IMR-90 (cell line): ENCODE data around the gene ETFB. TPM values are rescaled to one million over a fixed set of nuclear protein-coding genes. Genes with fewer than 3 reads are reported as not detected.

Experiments used
- ATAC-seq: fragments of 200-7000 bp; cut with Tn5 transposase; 2 replicates; pipeline ENCODE4 v1.9.1; 2020; ENCODE audit warnings: low read depth, mild to moderate bottlenecking, moderate library complexity
- BruUV-seq: library from RNA; stranded (reverse); fragments of 400-500 nt; replicated peaks from 2 replicates; lab custom pipeline; 2021; lab: Mats Ljungman, UMichigan
- CTCF ChIA-PET: fragments of 300-600 bp; formaldehyde crosslinking; extraction: SDS; loops from one replicate; lab custom pipeline; 2021; ENCODE audit warnings: antibody characterized with exemption; lab: Yijun Ruan, JAX
- POLR2A ChIA-PET: fragments of 300-600 bp; sonication (Branson Sonifier 250); formaldehyde crosslinking; loops from one replicate; lab custom pipeline; 2022; ENCODE audit warnings: antibody characterized with exemption; ENCODE audit not compliant: unreplicated experiment; lab: Charles Lee
- DNase-seq: peaks from one replicate; pipeline ENCODE4 v3.0.0; 2013
- H2AFZ ChIP-seq: replicated peaks from 2 replicates; pipeline ENCODE3; 2013; ENCODE audit warnings: low read length, mild to moderate bottlenecking; ENCODE audit not compliant: poor library complexity
- H2AK5ac ChIP-seq: 2 replicates; pipeline ENCODE4 v1.6.1; 2013; ENCODE audit warnings: low read depth, low read length, inconsistent platforms
- H2AK9ac ChIP-seq: replicated peaks from 2 replicates; pipeline ENCODE3; 2013; ENCODE audit warnings: mild to moderate bottlenecking, low read depth, low read length, moderate library complexity; ENCODE audit not compliant: poor library complexity
- H2BK120ac ChIP-seq: 2 replicates; pipeline ENCODE4 v1.6.1; 2013; ENCODE audit warnings: low read depth, low read length, inconsistent platforms
- H2BK15ac ChIP-seq: 3 replicates; pipeline ENCODE4 v1.6.1; 2013; ENCODE audit warnings: low read depth, low read length, inconsistent platforms
- H2BK20ac ChIP-seq: 2 replicates; pipeline ENCODE4 v1.6.1; 2013; ENCODE audit warnings: low read depth, mild to moderate bottlenecking, inconsistent platforms, low read length, moderate library complexity
- H2BK5ac ChIP-seq: 2 replicates; pipeline ENCODE4 v1.6.1; 2013; ENCODE audit warnings: mild to moderate bottlenecking, low read depth, low read length, inconsistent platforms; ENCODE audit not compliant: poor library complexity, severe bottlenecking
- H3K14ac ChIP-seq: replicated peaks from 2 replicates; pipeline ENCODE4 v1.6.1; 2013; ENCODE audit warnings: low read depth, low read length, inconsistent platforms
- H3K18ac ChIP-seq: 2 replicates; pipeline ENCODE4 v1.6.1; 2013; ENCODE audit warnings: low read depth, low read length, control low read depth
- H3K23ac ChIP-seq: 2 replicates; pipeline ENCODE4 v1.6.1; 2013; ENCODE audit warnings: low read depth, low read length, inconsistent platforms
- H3K27ac ChIP-seq: 2 replicates; pipeline ENCODE4 v1.5.1; 2013; ENCODE audit warnings: mild to moderate bottlenecking, control low read depth, low read length; ENCODE audit not compliant: insufficient read depth
- H3K27me3 ChIP-seq: 2 replicates; pipeline ENCODE4 v1.6.1; 2013; ENCODE audit warnings: low read length; ENCODE audit not compliant: control insufficient read depth, insufficient read depth
- H3K36me3 ChIP-seq: 2 replicates; pipeline ENCODE4 v1.6.1; 2013; ENCODE audit warnings: low read length, mixed read lengths; ENCODE audit not compliant: control insufficient read depth, insufficient read depth
- H3K4ac ChIP-seq: 2 replicates; pipeline ENCODE4 v1.6.1; 2013; ENCODE audit warnings: low read depth, low read length, inconsistent platforms
- H3K4me1 ChIP-seq: 2 replicates; pipeline ENCODE4 v1.6.1; 2013; ENCODE audit warnings: low read length, mixed read lengths; ENCODE audit not compliant: control insufficient read depth, insufficient read depth
- H3K4me2 ChIP-seq: 2 replicates; pipeline ENCODE4 v1.6.1; 2013; ENCODE audit warnings: low read depth, mild to moderate bottlenecking, control low read depth, low read length, moderate library complexity
- H3K4me3 ChIP-seq: 2 replicates; pipeline ENCODE4 v1.5.1; 2013; ENCODE audit warnings: low read depth, mild to moderate bottlenecking, control low read depth, low read length, moderate library complexity; ENCODE audit not compliant: insufficient read depth
- H3K56ac ChIP-seq: 2 replicates; pipeline ENCODE4 v1.6.1; 2013; ENCODE audit warnings: low read length, inconsistent platforms; ENCODE audit not compliant: insufficient read depth; ENCODE audit errors: extremely low read depth
- H3K79me1 ChIP-seq, 2 experiments: 2 replicates each; pipeline ENCODE4 v1.6.1; 2013; ENCODE audit warnings: low read length in 2 of 2, inconsistent platforms in 1 of 2, low read depth in 1 of 2
- H3K9ac ChIP-seq: 2 replicates; pipeline ENCODE4 v1.6.1; 2013; ENCODE audit warnings: low read depth, low read length, control low read depth
- H3K9me1 ChIP-seq: 2 replicates; pipeline ENCODE4 v1.6.1; 2013; ENCODE audit warnings: low read length, inconsistent platforms; ENCODE audit not compliant: insufficient read depth
- H3K9me3 ChIP-seq: 2 replicates; pipeline ENCODE4 v1.6.1; 2013; ENCODE audit warnings: low read length; ENCODE audit not compliant: control insufficient read depth, insufficient read depth
- H4K20me1 ChIP-seq: 2 replicates; pipeline ENCODE4 v1.6.1; 2013; ENCODE audit warnings: low read length, inconsistent platforms; ENCODE audit not compliant: insufficient read depth
- H4K5ac ChIP-seq: 2 replicates; pipeline ENCODE4 v1.6.1; 2013; ENCODE audit warnings: mild to moderate bottlenecking, low read depth, low read length, control low read depth
- H4K8ac ChIP-seq, 2 experiments: 2 replicates each; pipeline ENCODE4 v1.6.1; 2013; ENCODE audit warnings: low read depth in 2 of 2, low read length in 2 of 2, control low read depth in 1 of 2, inconsistent platforms in 1 of 2
- H4K91ac ChIP-seq: 2 replicates; pipeline ENCODE4 v1.6.1; 2013; ENCODE audit warnings: low read depth, low read length, inconsistent platforms; ENCODE audit not compliant: insufficient read depth
- FOS ChIP-seq: fragments of 150-350 bp; IDR thresholded peaks from 2 replicates; pipeline ENCODE4 v1.6.1; 2016; ENCODE audit warnings: low read depth, low read length
- MAZ ChIP-seq: IDR thresholded peaks from 2 replicates; pipeline ENCODE4 v1.6.1; 2012; ENCODE audit warnings: low read depth, mild to moderate bottlenecking, low read length, improper control_type of control experiment, moderate library complexity, borderline replicate concordance
- WGBS, 2 experiments: methylation state at CpG; one replicate each; pipeline versions ENCODE4 v1.1.5 to v1.1.7; 2013; ENCODE audit warnings: missing lambda C conversion rate in 2 of 2; ENCODE audit not compliant: insufficient read length in 1 of 2; ENCODE audit errors: extremely low coverage in 2 of 2; 5-methylcytosine and 5-hydroxymethylcytosine counted together
- dilution Hi-C: fragments of 300-500 bp; cut with HindIII; formaldehyde crosslinking; loops from one replicate; pipeline ENCODE4 v1.14.3; 2018; ENCODE audit warnings: low sequenced_read_pairs; ENCODE audit not compliant: unreplicated experiment
- in situ Hi-C: fragments of 300-500 bp; cut with MboI; formaldehyde crosslinking; loops from 3 replicates; pipeline ENCODE4 v1.14.3; 2019; ENCODE audit warnings: low sequenced_read_pairs, inconsistent platforms, mixed read lengths
- intact Hi-C: fragments of 100-400 bp; cut with micrococcal nuclease; formaldehyde crosslinking; loops from 2 replicates; pipeline ENCODE4 v1.10.0; 2022
- polyA plus RNA-seq, 3 experiments: library from polyadenylated mRNA; depleted of rRNA; stranded (reverse); fragments of >200 nt; gene quantifications; 2 replicates each; pipeline ENCODE4 v1.2.3, GENCODE V29; 2012; ENCODE audit warnings: low replicate concordance in 1 of 3
- total RNA-seq: library from RNA; depleted of rRNA; stranded (reverse); fragments of >200 nt; gene quantifications from 2 replicates; pipeline ENCODE4 v1.2.3, GENCODE V29; 2012
- TF ChIP-seq, protein P1 (sequence below): conservative IDR thresholded peaks from 2 replicates; pipeline ENCODE4 v1.5.1; 2012; ENCODE audit warnings: mild to moderate bottlenecking, low read depth, low read length, improper control_type of control experiment

ETFB gene
- total and polyA plus RNA-seq, 2 of the 4 experiments (the other 2 are of a cell fraction) = 141 to 166 TPM

DNA sequence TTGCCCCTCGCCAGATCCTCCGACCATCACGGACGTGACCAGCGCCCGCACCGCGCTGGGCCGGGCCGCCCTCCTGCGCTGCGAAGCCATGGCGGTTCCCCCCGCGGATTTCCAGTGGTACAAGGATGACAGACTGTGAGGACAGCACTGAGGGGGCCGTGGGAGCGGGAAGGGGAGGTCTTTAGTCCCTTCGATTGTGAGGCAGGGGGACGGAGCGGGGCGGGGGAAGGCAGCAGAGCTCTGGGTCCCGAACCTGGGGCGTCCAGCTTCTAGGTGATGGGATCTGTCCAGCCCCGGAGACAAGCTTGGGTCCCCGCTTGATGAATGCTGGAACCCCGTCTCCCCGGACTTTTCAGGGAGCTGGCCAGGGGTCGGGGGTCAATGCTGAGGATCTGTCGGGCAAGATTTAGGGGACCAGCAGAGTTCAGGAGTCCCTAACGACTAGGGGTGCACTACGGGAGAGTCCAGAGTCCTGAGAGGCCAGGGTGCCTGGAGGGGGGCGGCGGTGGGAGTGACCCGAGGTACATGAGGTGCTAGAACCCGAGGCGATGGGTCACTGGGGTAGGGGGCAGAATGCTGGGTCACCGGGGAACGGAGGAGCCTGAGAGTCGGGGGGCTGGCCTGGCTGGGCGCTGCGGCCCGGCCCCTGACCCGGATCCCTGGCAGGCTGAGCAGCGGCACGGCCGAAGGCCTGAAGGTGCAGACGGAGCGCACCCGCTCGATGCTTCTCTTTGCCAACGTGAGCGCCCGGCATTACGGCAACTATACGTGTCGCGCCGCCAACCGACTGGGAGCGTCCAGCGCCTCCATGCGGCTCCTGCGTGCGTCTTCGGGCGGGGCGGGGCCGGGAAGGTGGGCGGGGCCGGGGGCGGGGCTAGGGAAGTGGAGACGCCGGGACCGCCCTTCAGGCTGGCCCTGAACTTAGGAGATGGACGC lies 38.9 kb downstream of the ETFB start:
- Histone ChIP-seq H3K27ac (no peak overlapping the region), H3K27me3 (peaks cover 4% of the 10 kb centered on the region; the same call in 1 of the 2 replicates), H2BK15ac (no peak overlapping the region), H4K5ac (no peak overlapping the region), H2BK5ac (no peak overlapping the region), H3K4me3 (peak overlapping the region; percentile 23; the same call in 1 of the 2 replicates), H3K9ac (peak overlapping the region; percentile 15; the same call in 1 of the 2 replicates), H2AFZ (peak overlapping the region; percentile 75), H3K36me3 (no peaks in the 10 kb centered on the region), H2AK5ac (no peak overlapping the region), H3K14ac (no peak overlapping the region), H3K4me1 (no peaks in the 10 kb centered on the region), H3K23ac (no peak overlapping the region), H3K56ac (no peak overlapping the region), H2BK20ac (no peak overlapping the region), H3K9me1 (no peaks in the 10 kb centered on the region), H4K91ac (no peak overlapping the region), H2AK9ac (no peak overlapping the region), H2BK120ac (no peak overlapping the region), H4K20me1 (no peaks in the 10 kb centered on the region), H4K8ac (no peak overlapping the region), H3K9me3 (no peaks in the 10 kb centered on the region), H3K79me1 (no peaks in the 10 kb centered on the region), H3K18ac (no peak overlapping the region), H3K4me2 (peak overlapping the region; percentile 93), H3K4ac (no peak overlapping the region)
- peak; percentile 91 for ATAC-seq
- intact Hi-C loops (no loop called here), in situ Hi-C loops (no loop called here), dilution Hi-C loops (no loop called here)
- TF ChIP-seq FOS (no peak), MAZ (no peak)
- TF ChIP-seq, protein P1, sequence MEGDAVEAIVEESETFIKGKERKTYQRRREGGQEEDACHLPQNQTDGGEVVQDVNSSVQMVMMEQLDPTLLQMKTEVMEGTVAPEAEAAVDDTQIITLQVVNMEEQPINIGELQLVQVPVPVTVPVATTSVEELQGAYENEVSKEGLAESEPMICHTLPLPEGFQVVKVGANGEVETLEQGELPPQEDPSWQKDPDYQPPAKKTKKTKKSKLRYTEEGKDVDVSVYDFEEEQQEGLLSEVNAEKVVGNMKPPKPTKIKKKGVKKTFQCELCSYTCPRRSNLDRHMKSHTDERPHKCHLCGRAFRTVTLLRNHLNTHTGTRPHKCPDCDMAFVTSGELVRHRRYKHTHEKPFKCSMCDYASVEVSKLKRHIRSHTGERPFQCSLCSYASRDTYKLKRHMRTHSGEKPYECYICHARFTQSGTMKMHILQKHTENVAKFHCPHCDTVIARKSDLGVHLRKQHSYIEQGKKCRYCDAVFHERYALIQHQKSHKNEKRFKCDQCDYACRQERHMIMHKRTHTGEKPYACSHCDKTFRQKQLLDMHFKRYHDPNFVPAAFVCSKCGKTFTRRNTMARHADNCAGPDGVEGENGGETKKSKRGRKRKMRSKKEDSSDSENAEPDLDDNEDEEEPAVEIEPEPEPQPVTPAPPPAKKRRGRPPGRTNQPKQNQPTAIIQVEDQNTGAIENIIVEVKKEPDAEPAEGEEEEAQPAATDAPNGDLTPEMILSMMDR = 0 out of 2 replicates have a peak, but pooled peaks have one; percentile 11
- 8% methylated on average over 54 of the region's 75 CpGs; no CpG with 5 or more reads in 1 of the 2 experiments for WGBS, 2 experiments
- DNase-seq = peak; percentile 17
- CTCF ChIA-PET = no interaction called here
- POLR2A ChIA-PET = no interaction called here
- no TSS peak for BruUV-seq
